Stimulated activated CD4-positive, alpha-beta T cell treated with anti-CD3 and anti-CD28 coated beads, Interleukin-15, amount 100 ng/mL, for 48 hours (primary cell): ENCODE measurements around the gene PPP1CC.
"Not testable (repeated sequence)": the region's sequence is repeated elsewhere in the genome, so short reads cannot be mapped to it uniquely, and the experiment has no call there.

Experiments
- DNase-seq, 2 donors: peaks; one replicate each; pipeline ENCODE4 v3.0.0-alpha.2; 2020; ENCODE audit warnings: low read depth in 2 of 2

Gene PPP1CC

DNA sequence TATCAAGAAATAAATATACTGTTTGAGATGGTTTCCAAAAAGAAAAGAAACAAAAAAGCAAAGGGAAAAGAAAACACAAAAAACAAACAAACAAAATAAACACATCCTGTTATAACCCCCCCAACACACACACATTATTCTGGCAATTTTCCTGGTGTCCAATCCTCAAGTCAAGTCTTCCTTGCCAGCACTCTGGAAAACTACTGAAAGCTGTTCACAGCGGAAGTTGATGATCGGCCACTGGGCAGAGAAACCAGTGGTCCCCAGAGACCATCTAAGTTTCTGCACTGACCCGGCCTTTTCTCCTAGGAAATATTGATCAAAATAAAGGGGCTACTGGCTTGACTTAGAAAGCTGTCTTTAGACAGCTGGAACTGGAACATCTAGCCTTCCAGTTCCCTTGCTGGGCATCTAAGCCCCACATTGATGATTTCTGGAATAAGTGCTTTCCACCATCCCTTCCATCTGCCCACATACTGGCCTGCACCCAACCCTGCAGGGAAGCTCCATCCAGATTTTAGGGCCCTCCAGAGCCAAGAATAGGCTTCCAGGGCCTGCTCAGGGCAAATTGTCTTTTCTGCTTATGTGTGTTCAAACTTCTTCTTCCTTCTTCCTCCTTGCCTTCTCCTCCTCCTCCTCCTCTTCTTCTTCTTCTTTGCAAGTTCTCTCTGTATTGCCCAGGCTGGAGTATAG, 11.6 kb upstream of the PPP1CC start:
- no peak for DNase-seq

DNA sequence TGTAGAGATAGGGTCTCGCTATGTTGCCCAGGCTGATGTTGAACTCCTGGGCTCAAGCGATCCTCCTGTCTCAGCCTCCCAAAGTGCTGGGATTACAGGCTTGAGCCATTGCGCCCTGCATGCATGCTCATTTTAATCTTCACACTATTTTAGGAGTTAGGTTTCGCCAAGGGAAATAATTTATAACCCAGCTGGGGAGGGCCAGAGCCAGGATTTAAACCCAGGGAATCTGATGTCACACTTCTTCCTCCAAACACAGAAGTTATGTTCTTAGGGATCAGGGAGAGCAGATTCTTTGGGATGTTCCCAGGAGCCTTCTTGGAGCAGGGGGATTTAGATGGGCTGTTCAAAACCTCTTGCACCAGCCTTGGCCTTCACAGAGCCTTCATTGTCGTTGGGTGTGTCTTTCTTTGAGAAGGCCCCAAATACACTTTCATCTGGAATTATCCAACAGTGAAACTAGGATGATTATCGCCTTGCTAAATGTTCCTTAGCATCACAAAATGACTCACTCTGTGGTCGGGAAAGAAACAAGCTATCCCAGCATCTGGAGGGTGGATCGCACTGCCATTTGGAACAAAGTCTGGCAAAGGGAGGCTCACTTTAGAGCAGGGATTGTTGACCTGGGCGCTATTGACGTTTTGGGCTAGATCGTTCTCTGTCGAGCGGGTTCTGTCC, 8.2 kb upstream of the PPP1CC start:
- no peak for DNase-seq

DNA sequence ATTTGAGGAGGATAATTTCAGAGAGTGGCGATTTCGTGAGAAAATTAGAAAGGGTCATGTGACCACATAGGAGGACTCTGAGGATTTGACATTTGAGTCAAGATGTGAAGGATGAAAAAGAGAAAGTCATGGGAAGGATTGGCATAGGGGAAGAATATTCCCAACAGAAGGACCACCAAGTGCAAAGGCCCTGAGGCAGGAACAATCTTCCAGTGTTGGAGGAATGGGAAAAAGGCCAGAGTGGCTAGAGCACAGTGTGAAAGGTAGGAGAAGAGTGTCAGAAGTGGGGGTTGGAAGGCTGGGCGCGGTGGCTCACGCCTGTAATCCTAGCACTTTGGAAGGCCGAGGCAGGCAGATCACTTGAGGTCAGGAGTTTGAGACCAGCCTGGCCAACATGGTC, 3.9 kb upstream of the PPP1CC start:
- no peak for DNase-seq

DNA sequence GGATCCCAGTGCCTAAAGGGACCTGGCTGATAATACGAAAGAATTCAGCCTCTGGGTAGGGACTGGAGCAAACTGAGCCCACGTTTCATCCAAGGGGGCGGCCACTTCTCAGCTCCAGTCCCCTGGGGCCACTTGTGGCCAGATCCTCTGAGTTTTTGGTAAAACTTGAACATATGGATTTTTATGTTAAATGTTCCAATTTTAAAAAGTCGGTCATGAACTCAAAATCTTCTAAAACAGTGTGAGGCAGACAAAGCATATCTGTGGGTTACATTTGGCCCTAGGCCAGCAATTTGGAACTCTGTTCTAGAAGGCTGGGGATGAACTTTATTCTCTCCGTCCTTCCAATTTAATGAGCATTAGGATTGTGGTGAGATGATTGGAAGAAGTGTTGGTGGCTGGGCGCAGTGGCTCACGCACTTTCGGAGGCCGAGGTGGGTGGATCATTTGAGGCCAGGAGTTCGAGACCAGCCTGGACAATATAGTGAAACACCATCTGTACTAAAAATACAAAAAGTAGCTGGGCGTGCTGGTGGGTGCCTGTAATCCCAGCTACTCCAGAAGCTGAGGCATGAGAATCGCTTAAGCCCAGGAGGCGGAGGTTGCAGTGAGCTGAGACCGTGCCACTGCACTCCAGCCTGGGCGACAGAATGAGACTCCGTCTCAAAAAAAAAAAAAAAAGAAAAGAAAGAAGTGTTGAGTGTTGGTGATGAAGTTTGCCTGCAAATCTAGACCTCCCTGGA, 3.0 kb upstream of the PPP1CC start:
- DNase-seq = no peak

GRCh38 chr12:110744601-110745264, 2.0 kb upstream of the PPP1CC start:
- DNase-seq = no peak

DNA sequence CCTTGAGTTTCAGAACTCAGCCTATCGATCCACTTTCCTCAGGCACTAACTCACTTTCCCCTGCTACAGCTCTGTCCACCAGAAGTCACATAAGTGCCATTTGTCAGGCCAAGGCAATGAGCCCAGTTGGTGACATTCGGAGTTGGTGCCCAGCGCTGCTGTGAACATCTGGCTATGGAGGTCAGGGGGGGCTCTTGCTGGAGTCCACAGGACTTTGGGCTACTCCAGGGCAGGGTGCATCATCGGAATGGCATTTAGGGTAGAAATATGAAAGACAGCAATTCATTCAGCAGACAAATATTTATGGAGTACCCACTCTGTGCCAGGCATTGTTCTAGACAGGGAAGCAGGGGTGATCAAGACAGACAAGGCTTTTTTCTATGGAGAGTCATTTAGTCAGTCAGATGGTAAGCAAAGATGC, 1.5 kb upstream of the PPP1CC start:
- DNase-seq = no peak

DNA sequence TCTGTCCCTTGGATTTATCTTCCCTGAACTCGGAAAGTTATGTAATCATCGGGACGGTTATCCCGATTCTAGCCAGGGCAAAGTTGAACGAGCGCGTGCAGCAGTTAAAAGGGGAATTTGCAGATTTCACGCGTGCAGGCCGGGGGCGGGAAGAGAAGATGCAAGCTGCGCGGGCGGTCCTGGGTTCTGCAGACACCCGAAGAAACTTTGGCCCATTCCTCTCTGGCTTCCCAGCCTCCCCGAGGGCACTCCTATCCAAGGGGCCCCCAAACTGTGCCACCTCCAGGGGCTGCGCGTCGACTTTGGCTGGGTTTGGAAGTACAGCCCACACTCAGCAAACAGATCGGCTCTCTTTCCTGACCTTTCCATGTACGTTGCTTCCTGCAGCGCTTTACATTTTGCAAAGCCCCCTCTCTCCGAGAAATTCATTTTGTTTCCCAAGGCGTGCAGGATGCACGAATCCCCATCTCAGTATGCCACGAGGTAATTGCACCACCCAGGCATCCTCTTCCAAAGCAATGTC, 941 bp upstream of the PPP1CC start:
- no peak for DNase-seq

DNA sequence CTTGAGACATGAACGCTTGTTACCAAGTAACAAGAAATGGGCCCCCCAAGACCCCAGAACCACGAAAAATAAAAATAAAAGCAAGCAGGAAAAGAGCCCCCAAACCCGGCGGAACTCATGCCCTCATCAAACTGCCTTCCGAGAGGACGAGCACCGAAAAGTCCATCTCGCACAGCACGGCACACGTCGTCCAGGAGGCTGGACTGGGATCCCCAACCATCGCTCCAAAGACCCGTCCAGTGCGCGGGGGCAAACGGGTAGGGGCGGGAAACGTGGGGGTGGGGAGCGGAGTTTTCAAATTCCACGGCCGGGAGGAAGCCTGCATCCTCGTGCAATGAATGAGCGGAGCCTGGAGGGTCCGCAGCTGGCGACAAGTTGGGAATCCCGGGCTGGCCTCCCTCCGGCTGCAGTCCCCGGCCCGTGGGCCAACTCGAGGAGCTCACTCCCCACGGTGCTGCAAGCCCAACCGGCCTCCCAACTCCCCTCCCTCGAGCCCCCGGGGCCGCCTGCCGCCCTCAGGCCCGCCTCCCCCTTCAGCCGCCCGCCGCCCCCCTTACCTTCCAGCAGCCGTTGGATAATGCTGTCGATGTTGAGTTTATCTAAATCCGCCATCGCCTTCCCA, 484 bp downstream of the PPP1CC start:
- DNase-seq = no peak

DNA sequence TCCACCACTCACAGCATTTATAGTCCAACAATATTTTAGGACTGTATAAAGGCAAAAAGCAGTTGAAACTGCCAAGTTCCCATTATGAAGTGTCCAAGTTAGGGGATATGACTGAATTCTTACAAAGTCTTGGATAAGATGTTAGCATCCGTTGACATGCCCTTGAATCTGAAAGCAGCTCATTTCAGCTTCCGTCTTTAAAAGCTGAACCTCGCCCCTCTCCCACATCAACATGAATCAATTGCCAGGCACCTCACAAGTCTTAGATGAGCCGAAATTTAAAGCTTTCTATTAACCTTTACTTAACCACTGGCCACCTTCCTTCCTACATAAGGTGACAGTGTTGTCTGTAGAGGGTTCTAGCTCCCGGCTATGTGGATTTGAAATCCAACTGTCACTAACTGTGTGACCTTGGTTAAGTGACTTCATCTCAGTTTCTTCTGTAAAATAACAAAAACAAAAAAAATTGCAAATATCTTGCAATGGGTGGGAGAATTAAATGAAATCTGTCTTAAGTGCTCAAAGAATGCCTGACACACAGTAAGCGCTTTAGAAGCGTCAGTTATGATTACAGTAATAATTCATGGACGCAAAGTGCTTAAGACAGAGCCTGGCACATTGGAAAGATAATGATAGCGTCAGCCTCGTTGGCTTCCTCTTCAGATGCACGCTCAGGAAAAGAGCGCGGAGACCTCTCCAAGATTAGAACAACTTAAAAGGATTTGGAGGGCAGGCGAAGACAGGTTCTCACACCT, 1.2 kb downstream of the PPP1CC start:
- no peak for DNase-seq

DNA sequence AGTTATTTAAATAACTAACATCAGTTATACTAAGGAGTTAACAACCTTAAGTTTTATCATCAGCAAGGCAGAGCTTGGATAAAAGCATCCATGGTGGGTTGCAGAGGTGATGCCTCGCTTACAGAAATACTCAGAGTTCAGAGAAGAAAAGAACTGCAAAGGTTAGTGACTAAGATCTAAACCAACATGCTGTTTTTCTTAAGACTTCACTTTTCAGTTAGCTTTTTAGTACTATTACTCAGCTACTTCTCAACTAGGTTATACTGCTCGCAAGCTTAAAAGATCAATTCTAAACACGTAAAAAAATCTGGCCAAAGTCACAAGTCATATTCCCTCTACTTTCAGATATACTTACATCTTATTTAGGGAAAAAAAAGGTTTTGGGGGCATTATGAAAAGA, 2.8 kb downstream of the PPP1CC start:
- DNase-seq = no peak

DNA sequence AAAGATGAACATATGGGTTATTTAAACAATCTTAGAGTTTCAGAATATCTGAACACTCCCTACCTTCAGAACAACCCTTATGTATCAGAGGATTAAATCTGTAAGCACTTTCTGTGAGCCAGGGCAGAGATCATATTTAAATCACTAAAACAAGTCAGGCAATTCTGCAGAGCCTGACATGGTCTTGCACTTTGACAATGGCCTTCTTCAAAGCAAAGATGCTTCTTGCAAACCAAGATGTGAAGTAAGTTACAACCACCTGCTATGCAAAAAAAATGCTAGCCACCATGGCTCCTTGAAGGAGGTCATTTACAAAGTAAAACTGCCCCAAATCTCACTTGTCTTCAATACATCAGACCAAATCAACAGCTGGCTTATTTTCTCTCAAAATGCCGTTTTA, 3.2 kb downstream of the PPP1CC start:
- no peak for DNase-seq

GRCh38 chr12:110737532-110737931, 5.2 kb downstream of the PPP1CC start:
- DNase-seq = no peak

DNA sequence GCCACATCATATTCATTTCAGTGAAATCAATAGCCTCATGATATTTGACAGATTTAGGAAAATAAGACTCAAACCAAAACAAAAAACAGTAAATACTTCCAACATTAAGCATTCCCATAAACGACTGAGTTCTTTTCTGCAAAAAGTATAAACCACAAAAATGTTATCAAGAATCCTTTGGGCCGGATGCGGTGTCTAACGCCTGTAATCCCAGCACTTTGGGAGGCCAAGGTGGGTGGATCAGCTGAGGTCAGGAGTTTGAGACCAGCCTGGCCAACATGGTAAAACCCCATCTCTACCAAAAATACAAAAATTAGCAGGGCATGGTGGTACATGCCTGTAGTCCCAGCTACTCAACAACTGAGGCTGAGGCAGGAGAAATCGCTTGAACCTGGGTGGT, 5.7 kb downstream of the PPP1CC start:
- DNase-seq = not testable (repeated sequence)

DNA sequence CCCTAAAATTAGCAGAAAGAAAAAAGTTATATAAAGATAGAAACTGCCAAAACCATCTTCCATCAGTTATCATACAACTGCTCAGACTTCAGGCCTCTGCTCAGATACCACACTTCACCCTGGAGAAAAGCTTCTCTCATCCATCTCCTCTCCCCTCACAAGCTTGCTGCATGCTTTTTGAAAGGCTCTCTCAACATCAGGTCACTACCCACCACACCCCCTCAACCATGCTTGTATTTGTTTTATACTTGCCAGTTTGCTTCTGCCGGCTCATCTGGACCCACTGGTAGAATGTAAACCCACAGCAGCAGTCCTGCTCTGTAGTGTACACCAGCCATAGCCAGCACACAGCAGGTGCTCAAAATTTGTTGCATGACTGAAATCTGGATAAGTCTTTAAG, 8.8 kb downstream of the PPP1CC start:
- DNase-seq = no peak

- DNase-seq = no peak
Observed at GRCh38 chr12:110733089-110733715, 9.5 kb downstream of the PPP1CC start.

- DNase-seq = no peak
Observed at GRCh38 chr12:110732572-110732971, 10.1 kb downstream of the PPP1CC start.

DNA sequence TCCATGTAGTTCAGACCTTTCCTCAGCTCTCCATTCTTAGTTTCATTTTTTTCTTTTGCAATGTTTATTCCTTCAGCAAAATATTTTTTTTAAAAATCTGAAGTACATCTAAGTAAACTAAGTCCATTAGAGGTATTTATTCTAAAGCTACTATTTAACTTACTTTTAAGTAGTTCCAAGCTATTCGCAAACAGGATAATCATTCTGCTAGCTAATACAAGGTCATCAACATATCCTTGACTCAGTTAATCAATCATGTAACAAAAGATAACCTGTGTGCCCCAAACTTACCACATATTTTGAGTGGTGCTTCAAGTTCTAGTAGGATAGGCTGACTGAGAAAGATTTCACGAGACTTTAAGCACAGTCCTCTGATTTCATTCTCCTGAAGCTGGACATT, 11.2 kb downstream of the PPP1CC start:
- no peak for DNase-seq

GRCh38 chr12:110728628-110729027, 14.1 kb downstream of the PPP1CC start:
- DNase-seq = no peak

- no peak for DNase-seq
Observed at GRCh38 chr12:110726708-110727369, 15.9 kb downstream of the PPP1CC start.

DNA sequence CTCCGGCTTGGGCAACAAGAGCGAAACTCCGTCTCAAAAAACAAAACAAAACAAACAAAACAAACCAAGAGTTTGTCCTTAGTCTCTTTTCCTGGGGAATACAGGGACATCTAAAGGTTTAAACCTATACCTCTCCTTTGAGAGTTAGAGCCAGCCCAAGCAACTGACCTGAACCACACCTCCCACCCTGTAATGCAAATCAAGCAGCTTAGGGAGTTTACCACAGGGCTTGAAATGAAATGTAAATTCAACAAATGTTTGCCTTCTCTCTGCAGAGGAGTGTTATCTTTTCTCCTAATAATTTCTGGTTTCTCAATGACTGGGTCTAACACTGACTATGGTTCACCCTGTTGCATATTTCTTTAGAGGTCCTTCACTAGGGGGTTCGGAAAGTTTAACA, 16.7 kb downstream of the PPP1CC start:
- DNase-seq = no peak
